ENCODE measurements around the gene MROH8.

The MROH8 gene

DNA sequence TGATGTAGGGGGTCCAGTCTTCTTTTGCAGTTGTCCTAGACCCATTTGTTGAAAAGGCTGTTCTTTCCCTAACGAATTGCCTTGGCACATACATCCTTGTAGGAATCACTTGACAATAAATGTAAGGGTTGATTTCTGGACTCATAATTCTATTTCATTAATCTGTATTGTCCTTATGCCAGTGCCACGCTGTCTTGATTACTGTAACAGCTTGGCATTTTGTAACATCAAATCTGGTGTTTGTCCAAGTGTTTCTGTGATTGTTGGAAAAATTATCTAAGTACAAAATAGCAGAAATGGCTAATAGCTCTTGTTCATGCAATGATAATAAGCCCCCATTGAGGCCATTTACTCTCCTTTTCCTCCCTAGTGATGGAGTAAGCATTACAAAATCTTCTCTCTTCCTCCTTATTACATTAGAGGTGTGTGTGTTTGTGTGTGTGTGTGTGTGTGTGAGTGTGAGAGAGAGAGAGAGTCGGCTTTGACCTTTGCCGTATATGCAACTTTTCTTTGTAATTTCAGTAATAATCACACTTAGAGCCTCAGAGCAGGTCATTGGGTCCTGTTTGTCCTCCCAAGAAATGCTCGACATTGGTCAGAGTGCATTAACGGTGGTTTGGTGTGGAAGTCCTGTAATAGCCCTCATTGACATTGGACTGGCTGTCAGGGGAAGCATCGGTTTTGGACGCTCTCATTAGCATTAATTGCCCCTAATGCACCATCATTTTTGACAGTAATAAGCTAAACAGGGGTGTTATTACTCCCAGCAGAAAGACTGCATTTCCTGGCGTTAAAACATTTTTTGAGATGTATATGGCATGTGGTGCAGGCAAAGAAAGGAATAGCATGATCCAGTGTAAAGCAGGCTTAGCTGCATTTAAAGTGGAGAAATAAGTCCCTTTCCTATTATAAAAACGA is 40.7 kb upstream of the MROH8 start (continued):
- TF ChIP-seq CTCF (tag by site-specific recombination; IDR thresholded peaks at IDR 0.05), result no peak
- TF ChIP-seq AEBP2 (tag by site-specific recombination; IDR thresholded peaks at IDR 0.05; ENCODE audit: borderline replicate concordance), result no peak
- TF ChIP-seq, protein P1, sequence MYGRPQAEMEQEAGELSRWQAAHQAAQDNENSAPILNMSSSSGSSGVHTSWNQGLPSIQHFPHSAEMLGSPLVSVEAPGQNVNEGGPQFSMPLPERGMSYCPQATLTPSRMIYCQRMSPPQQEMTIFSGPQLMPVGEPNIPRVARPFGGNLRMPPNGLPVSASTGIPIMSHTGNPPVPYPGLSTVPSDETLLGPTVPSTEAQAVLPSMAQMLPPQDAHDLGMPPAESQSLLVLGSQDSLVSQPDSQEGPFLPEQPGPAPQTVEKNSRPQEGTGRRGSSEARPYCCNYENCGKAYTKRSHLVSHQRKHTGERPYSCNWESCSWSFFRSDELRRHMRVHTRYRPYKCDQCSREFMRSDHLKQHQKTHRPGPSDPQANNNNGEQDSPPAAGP (tag by site-specific recombination; IDR thresholded peaks at IDR 0.05), result no peak
- TF ChIP-seq ZNF704 (tag by site-specific recombination; IDR thresholded peaks at IDR 0.05), result no peak

GRCh38 chr20:37218976-37219375 is 39.6 kb upstream of the MROH8 start:
- H3K27ac ChIP-seq (ENCODE audit: extremely low read depth, low read depth, low read length), result no peak overlapping the region
- peaks cover 37 to 82% of the 10 kb centered on the region in 2 experiments for H3K36me3 ChIP-seq (ENCODE audit: control insufficient read depth in 2 of 2, insufficient read depth in 1 of 2, low read length in 2 of 2)
- CTCF ChIA-PET, result no interaction called here
- no peaks in the 10 kb centered on the region for H3K4me1 ChIP-seq (ENCODE audit: control insufficient read depth, insufficient read depth, low read length)
- POLR2A ChIA-PET, result no interaction called here
- H3K4me3 ChIP-seq (ENCODE audit: low read depth, low read length), result no peak overlapping the region
- H3K9me3 ChIP-seq (ENCODE audit: control insufficient read depth, insufficient read depth, low read depth, low read length), result no peaks in the 10 kb centered on the region
- no peak for TF ChIP-seq ZNF596 (tag by site-specific recombination; IDR thresholded peaks at IDR 0.05)
- no peak for TF ChIP-seq ZNF776 (tag by site-specific recombination; IDR thresholded peaks at IDR 0.05; ENCODE audit: borderline replicate concordance)
- TF ChIP-seq, protein P1 (tag by site-specific recombination; IDR thresholded peaks at IDR 0.05), result no peak
- peak; percentile 97 for TF ChIP-seq ZNF184 (tag by site-specific recombination; IDR thresholded peaks at IDR 0.05)

- Histone ChIP-seq H3K36me3 (ENCODE audit: control insufficient read depth in 2 of 2, insufficient read depth in 1 of 2, low read length in 2 of 2) (peaks cover 33 to 82% of the 10 kb centered on the region in 2 experiments), H3K4me1 (ENCODE audit: control insufficient read depth, insufficient read depth, low read length) (no peaks in the 10 kb centered on the region), H3K4me3 (ENCODE audit: low read depth, low read length) (no peak overlapping the region), H3K27ac (ENCODE audit: extremely low read depth, low read depth, low read length) (no peak overlapping the region), H3K9me3 (ENCODE audit: control insufficient read depth, insufficient read depth, low read depth, low read length) (no peaks in the 10 kb centered on the region)
- TF ChIP-seq ZNF311 (tag by site-specific recombination; IDR thresholded peaks at IDR 0.05; ENCODE audit: borderline replicate concordance) (no peak), ATF2 (tag by site-specific recombination; IDR thresholded peaks at IDR 0.05; ENCODE audit: low read depth) (no peak), ZNF837 (tag by site-specific recombination; IDR thresholded peaks at IDR 0.05) (no peak), ZNF140 (tag by site-specific recombination; IDR thresholded peaks at IDR 0.05) (no peak), MZF1 (tag by site-specific recombination; IDR thresholded peaks at IDR 0.05; ENCODE audit: borderline replicate concordance) (no peak)
- CTCF ChIA-PET, result no interaction called here
- POLR2A ChIA-PET, result no interaction called here
These were observed 39.1 kb upstream of the MROH8 start for GRCh38 chr20:37218441-37218840.
